Measurements from ENCODE around the gene DNAAF8.
A peak's percentile ranks its signal among the peaks of the same experiment; 100 is the strongest.

Gene DNAAF8

DNA sequence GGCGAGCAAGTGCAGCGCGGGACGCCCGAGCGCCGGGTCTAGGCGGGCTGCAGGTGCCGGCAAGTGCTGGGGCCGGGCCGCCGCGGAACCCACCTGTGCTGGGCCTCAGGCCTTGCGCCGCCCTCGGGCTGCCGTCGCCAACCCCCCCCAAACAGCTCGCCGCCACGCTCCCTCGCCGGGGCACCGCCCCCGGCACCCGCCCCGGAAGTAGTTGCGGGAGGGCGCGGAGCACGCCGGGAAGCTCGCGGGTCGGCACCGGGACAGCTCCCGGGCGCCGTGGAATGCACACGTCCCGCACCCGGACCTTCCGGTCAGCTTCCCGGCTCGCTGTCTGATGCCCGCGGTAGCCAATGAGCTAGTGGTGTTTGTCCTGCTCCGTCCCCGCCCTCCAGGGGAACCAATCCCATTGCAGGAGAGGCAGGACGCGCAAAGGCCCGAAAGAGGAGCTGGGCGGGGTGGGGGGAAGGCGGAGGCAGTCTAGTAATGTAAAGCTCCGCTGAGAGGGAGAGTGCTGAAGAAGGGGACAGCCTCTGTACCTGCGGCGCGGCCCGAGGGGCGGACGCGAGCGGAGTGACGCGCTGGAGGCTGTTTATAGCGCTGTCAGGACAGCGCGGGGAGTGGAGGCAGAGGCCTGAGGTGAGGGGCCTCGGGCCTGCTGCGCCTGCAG lies at the start of gene DNAAF8, which contains the start of gene ANKS3:
DNAAF8 (plus strand) TSS at position 475 of the 667 bp plus-strand sequence. CDS start 1,978 bp downstream, outside the sequence.
ANKS3 (minus strand) TSS at position 209 of the 667 bp plus-strand sequence. CDS start 4,122 bp downstream, outside the sequence.
- peak; percentile 69 for DNase-seq

DNA sequence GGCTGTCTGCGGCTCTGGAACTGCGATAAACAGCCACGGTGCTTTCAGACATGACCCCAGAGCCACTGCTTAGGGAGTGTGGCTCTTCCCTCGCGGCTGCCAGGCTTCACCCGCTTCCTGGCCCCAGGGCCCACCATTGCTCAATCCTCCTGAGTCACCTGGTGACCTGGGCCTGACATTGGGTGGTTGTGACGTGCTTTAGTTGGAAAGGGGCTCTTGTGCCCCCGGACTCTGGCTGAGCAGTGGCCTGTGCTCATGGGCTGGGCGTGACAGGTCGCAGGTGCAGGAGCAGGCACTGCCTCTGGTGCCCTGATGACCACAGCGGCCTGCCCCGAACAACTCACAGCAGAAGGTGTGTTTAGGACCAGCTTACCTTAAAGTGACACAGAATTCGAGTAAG lies 49.6 kb upstream of the DNAAF8 start:
- DNase-seq, result no peak

DNA sequence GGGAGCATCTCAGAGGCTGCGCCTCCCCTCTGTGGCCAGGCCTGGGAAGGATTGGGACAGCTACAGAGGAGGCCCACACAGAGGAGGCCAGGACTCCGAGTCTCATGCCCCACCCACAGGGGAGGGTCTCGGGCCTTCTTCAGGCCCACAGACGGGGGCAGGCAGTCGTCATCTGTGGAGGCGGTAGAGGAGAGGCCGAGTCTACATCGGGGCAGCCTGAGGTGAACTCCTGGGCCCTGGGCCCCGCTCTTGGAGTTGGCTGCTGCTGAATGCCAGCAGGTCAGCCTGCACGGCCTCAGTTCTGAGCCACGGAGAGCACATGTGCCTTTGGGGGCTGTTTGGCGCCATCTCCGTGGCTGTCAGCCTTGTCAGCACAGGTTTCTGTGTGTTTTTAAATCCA lies 49.0 kb upstream of the DNAAF8 start:
- DNase-seq, result no peak

DNA sequence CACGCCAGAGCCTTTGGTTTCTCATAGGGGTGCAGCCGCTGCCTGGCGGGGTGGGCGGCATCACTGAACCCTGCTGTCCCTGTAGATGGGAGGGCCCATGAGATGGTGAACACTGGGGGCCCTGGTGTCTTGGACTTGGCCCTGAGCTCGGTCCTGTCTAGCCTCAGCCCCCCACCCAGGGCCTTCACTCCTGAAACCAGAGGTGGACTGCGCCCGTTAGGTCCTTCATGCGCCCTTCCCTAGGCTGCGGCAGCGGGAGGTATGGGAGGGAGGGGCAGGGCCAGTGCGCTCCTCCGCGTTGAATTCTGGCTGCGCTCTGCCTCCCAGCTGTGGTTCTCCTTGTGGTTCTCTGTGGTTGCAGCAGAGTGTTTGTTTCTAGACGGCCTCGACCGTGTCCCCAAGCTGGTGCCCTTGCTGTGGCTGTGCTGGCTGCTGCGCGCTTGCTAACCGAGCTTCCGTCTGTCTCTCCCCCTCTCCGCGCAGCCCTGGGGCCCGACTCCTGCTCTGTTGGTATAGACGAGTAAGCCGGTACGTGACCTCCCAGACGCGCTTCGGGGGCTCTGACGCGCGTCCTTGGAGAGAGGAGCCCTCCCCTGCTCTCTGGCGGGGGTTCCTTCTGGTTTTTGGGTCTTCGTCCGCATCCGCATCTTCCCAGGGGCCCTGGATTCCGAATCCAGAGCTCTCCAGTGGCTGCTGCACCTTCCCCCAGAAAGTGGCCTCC lies 48.4 kb upstream of the DNAAF8 start:
- no peak for DNase-seq

DNA sequence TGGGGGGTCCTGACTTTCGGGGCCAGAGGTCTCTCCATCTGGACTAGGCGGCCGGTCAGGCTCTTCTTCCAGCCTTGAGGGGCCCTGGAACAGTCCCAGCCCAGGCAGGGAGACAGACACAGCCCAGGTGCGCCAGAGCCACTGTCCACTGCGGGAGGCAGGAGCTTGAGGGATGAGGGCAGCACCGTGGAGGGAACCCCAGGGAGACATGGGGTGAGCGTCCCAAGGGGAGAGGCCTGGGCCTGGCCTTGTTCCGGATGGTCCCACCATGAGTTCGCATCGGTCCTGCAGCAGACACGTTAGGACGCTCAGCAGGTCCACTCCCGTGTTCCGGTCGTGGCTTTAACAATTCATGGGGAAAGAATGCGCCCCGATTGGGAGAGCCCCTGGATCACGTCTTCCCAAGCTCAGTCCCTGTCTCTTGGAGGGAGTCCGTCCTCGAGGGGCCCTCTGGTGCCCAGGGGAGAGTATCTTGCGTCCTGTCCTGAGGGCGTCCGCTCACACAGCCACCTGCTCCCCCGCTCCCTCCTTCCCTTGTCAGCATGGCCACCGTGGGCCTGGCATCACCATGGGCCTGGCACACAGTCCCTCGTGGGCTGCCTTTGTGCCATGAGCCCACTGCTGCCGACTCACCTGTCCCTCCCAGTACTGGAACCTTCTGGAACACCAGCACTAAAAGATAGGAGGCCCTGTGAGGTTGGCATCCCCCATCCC lies 47.7 kb upstream of the DNAAF8 start:
- DNase-seq, result no peak

DNA sequence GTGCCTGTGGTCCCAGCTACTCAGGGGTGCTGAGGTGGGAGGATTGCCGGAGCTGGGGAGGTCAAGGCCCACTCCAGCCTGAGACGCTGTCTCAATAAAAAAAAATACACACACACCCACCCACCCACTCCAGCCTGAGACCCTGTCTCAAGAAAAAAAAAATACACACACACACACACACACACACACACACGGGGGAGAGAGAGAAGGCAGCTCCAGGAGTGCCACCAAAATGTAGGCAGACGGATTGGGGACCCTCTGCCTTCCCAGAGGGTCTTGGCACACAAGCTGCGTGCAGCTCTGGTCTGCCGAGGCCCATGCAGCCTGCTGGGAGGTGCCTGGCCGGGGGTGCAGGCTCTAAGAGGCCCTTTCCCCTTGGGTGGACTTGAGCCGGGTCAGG lies 46.9 kb upstream of the DNAAF8 start:
- DNase-seq, result no peak

DNA sequence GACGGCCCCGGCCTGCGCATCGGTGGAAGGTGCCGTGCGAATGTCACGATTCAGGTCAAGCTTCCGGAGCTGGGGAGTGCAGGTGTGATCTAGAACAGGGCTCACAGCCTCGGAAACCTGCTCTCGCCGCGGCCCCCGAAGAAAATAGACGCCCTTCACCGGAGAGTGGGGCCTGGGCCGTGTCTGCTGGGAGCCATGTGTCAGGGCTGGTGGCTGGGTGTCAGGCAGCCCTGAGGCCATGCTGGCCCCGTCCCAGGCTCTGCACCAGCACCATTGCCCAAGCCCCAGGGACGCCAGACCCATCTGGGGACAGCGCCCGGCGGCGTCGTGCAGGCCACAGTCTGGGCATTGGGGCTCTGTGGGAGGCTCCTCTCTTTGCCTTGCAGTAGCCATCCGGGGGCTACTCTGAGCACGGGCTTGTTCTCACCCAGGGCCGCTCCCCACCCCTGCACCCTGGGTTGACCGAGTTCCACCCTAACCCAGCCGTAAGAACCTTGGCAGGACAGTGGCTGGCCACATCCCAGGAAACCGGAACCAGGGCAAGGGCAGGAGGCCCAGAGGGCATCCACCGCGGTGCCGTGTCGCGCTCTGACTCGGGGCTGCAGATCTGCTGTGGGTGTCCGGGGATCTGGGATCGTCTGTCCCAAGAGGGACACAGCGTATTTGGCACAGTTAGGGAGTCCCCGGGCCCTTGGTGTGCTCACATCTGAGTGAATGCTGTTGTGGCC lies 46.2 kb upstream of the DNAAF8 start:
- no peak for DNase-seq

DNA sequence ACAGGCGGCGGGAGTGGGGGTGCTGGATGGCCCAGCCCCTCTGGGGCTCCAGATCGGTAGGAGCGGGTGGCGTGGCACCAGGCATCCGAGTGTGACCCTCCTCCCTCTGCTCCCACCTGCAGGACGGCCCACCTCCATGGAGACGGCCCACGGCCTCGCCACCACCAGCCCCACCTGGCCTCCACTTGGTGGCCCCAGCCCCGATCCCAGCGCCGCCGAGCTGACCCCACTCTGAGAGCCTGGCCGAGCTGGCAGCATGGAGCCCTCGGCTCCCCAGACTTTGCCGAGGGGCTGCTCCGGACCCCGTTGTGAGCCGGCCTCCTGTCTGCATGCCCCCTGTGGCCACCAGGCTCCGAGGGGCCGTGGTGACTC lies 45.7 kb upstream of the DNAAF8 start:
- no peak for DNase-seq

DNA sequence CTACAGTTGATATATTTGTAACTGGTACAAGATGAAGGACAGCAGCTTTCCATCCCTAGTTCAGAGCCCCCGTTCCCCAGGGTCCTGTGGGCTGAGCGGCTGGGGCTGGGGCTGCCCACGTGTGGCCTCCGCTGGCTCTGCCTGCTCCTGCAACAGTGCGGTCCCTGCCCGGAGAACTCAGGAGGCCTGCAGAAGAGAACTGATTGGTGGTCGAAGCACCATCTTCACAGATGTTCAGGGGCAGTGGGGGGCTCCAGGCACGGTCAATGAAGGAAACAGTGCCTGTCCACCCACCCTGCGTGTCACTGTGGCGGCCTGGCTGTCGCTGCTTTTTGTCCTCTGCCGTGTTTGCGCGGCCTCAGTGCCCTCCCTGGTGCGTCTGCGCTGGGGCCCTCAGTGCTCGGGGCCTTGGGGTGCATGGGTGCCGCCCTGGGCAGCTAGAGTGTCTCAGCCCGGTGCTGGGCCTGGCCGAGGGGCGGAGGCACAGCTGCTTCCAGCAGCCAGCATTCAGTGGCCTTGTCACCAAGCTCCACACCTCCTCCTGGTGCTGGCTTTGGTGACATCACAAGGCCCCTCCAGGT lies 45.2 kb upstream of the DNAAF8 start:
- DNase-seq, result no peak

DNA sequence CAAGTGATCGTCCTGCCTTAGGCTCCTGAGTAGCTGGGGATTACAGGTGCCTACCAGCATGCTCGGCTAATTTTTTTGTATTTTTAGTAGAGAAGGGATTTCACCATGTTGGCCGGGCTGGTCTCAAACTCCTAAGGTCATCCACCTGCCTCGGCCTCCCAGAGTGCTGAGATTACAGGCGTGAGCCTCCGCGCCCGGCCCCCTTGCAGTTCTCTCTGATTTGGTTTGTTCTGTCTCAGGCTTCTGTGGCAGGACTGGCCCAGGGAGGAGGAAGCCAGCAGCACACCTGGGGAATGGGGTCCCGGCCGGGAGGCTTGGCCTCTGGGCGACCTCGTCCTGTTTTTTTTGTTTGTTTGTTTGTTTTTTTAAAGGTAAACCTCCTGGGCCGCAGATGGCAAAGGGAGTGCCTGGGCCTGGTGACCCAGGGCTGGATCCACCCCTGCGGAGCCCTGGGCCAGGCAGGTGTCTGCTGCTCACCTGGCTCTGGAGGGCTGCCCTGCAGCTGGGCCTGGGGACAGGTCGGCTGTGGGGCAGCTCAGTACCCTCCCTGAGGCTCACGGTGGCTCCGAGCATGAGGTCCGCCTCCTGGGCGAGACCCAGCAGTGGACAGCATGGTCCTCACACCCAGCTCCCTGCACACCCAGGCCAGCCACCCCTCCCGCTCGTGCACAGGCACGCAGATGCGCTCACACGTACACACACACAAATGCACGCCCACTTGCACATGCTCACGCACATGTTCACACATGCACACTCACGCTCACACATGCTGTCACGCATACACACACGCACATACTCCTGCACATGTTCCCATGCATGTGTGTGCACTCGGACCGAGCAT lies 44.3 kb upstream of the DNAAF8 start:
- DNase-seq, result no peak

DNA sequence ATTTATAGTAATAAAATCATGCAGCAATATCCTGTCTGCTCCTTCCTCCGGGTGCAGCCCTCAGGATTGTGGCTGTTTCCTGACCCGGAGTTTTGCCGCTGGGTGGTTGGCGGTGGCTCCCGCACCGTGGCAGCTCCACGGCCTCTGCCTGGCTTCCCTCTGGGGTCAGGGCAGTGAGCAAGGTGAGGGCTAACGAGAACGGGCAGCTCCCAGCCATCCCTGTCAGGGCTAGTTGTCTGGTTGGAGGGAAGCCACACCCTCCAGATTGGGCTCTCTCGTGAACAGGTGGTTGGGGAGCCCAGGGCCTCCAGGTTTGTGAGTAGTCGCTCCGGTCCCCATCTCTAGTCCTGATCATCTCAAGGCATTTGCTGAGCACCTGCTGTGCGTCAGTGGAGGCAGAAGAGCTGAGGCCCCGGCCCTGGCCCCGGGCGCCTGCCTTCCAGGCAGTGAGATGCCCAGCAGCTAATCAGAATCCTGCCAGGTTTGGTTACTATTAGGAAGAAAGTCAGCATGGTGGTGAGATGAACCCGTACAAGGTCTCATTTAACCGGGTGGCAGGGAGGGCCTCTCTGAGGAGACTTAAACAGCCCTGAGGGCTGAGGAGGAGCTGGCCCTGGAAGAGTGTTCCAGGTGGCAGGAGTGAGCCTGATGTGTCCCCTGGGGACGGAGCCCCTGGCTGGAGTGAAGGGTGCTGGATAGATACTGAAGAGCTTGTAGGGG lies 43.2 kb upstream of the DNAAF8 start:
- no peak for DNase-seq

DNA sequence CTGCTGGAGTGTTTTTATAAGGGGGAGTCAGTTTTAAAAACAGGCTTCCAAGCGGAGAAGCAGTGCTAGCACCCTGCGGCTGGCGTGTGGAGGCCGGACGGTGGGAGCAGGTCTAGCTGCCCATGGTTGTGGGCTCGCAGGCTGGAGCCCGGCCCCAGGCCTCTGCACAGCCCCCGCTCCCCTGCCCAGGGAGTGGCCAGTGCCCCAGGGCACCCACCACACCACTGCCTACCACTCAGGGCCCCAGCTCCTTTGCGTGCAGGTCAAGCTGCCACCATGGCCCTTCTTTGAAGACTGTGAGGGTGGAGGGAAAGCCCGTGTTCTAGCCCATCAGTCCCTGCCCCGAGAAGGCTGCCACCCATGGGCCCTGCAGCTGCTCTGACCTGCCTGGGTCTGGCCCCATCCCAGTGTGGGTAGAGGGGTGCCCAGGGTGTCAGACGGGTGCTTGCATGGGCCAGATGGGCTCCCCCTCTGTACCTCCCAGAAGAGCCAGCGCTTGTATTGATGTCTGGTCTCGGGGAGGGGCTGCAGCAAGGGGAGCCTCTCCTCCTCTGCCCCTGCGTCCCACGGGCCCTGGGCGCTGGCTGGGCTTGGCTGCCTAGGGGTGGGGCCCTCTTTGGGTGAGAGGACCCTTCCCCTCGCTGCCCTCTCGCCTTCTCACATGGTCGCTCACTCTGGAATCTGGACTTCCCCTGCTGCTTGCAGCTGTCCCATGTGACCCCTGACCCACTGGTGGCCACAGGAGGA lies 42.5 kb upstream of the DNAAF8 start:
- no peak for DNase-seq

DNA sequence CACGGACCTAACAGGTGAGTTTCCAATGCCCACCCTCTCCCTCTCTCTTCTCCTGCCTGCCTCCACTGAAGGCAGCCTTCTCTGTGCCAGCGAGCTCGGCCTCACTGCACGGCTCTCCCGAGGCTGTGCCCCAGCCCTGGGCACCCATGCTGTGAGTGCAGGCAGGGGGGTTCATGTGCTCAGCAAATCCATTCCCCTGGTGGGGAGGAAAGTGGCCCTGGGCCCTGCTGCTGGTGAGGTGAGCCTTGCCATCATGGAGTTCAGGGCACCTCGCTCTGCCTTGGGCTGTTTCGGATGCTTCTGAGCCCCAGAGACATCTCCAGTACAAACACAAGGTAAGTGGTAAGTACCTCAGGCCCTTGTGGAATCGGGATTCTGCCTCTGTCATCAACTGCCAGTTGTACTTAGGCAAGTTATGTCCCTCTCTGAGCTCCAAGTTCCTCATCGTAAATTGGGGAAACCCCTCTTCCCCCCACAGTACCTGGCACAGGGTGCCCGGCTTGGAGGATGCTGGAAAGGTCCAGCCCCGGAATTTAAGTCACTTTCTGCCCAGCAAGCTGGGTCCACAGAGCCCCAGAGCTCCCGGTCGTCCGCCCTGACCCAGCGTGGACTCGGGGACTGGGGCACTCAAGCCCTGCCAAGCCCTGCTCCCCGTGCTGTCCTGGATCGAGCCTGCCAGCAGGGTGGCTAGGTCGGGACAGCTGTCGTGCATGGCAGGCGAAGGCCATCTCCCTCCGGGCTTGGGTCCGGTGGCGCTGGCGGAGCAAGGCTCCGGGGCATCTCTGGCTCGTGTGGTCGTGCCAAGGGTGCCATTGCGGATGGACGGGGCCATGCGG lies 41.7 kb upstream of the DNAAF8 start:
- DNase-seq, result no peak

DNA sequence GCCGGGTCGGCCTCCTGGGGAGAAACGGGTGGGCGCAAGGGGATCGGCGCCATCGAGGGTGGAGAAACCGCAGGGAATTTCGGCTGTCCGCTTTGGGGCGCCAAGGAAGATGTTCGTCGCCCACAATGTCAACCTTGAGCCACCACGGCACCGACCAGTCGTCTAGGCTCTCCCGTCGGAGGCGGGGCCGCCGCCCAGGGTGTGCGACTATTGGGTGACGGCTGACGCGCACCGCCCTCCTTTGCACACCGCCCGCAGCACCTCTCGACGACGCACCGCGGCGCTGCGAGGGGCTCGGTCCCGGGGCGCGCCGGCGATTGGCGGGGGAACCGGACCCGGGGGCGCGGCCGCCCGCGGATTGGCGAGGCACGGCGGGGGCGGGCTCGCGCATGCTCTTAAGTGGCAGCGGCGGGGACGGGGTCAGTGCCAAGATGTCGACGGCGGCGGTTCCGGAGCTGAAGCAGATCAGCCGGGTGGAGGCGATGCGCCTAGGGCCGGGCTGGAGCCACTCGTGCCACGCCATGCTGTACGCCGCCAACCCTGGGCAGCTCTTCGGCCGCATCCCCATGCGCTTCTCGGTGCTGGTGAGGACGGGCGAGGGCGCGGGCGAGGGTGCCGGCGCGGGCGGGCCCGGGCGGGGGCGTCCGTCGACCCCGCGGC lies 40.9 kb upstream of the DNAAF8 start, which contains the start of gene NUDT16L1:
NUDT16L1 (plus strand) TSS at position 267 of the 660 bp plus-strand sequence; CDS start at position 432, 165 bp downstream.
- peak; percentile 97 for DNase-seq

DNA sequence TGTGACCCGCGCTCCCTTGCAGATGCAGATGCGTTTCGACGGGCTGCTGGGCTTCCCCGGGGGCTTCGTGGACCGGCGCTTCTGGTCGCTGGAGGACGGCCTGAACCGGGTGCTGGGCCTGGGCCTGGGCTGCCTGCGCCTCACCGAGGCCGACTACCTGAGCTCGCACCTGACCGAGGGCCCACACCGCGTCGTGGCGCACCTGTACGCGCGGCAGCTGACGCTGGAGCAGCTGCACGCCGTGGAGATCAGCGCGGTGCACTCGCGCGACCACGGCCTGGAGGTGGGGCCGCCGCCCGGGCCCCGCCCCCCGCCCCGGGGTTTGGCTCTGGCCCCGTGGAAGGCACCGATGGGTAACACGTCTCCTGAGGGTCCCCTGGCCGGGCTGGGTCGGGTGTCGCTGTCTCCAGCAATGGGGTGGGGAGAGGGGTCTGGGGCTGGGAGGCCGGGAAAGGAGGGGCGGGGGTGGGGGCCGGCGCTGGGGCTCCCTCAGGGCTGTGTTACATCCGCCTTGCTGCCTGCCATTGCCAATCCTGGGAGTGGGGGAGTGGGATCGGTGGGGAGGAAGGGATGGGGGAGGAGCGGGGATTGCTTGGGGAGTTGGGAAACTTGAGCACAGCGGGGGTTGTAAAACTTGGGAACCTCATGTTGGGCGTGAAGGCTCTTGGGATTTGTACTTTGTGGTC lies 40.2 kb upstream of the DNAAF8 start:
- DNase-seq, result peak; percentile 55

DNA sequence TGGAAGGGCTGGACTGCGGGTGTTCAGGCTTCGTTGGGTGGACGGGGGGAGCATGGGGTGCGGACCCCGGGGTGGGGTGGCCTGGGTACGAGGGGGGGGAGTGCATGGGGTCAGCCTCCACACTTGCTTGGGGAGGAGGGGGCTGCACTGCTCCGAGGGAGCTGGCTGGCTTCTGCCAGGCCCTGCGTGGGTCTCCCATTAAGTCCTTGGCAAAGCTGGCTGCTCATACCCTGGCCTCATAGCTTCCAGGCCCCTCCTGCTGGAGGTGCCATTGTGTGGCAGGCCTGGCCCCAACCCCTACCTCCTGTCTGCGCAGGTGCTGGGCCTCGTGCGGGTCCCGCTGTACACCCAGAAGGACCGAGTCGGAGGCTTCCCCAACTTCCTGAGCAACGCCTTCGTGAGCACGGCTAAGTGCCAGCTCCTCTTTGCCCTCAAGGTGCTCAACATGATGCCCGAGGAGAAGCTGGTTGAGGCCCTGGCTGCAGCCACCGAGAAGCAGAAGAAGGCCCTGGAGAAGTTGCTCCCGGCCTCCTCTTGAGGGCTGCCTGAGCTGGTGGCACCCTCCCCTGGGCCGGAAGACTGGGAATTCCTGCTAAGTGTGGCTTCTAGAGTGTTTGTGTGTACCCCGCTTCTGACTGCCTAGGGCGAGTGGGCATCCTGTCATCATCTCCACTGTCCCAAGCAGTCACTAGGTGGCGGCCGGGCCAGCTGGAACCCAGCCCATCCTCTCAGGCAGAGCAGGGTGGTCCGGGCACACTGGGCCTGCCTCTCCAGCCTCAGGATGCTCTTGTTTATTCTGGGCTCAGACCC lies 39.5 kb upstream of the DNAAF8 start:
- no peak for DNase-seq
